Measurements from ENCODE around the gene ZFYVE9. TPM values are rescaled to one million over a fixed set of nuclear protein-coding genes. Genes with fewer than 3 reads are reported as not detected.

Gene ZFYVE9
- total and polyA plus RNA-seq, 2 experiments from 2014 or later, result 5.4 to 27.3 TPM

GRCh38 chr1:52164604-52165003 is 22.7 kb downstream of the ZFYVE9 start:
- Histone ChIP-seq H3K4me2 (no peak overlapping the region), H4K20me1 (replicated peaks; ENCODE audit: insufficient read depth) (no peaks in the 10 kb centered on the region; the same call in 1 of the 2 replicates), H3K27me3 (ENCODE audit: insufficient read depth) (no peaks in the 10 kb centered on the region), H2AFZ (no peak overlapping the region), H3K79me2 (replicated peaks; ENCODE audit: insufficient read depth) (peaks cover 12% of the 10 kb centered on the region), H3K36me3 (ENCODE audit: insufficient read depth) (no peaks in the 10 kb centered on the region), H3K4me3 (no peak overlapping the region), H3K4me1 (ENCODE audit: insufficient read depth) (no peaks in the 10 kb centered on the region), H3K9me2 (ENCODE audit: insufficient read depth) (0 out of 2 replicates have a peak, but pooled peaks cover 3% of the 10 kb centered on the region), H3F3A (replicated peaks; ENCODE audit: low read depth) (no peaks in the 10 kb centered on the region), H3K27ac (ENCODE audit: low read depth) (no peak overlapping the region)
- Mint-ChIP-seq H3K4me1 (no peaks in the 10 kb centered on the region), H3K27ac (no peak overlapping the region), H3K4me3 (no peak overlapping the region), H3K36me3 (ENCODE audit: low read depth) (peaks cover 4% of the 10 kb centered on the region; the same call in 1 of the 3 replicates), H3K9me3 (no peaks in the 10 kb centered on the region), H3K27me3 (ENCODE audit: insufficient read depth, low read depth, poor library complexity) (peaks cover 1% of the 10 kb centered on the region)
- DNase-seq (ENCODE audit: low spot score) (no peak), ATAC-seq (no peak)
- TF ChIP-seq ZNF114 (CRISPR knock-in tag; IDR thresholded peaks at IDR 0.05) (no peak), STAT1 (IDR thresholded peaks at IDR 0.05; ENCODE audit: unreplicated experiment) (no peak)

- H3K4me1 ChIP-seq (ENCODE audit: insufficient read depth), result no peaks in the 10 kb centered on the region
- Mint-ChIP-seq H3K27me3 (ENCODE audit: insufficient read depth, low read depth, poor library complexity) (peaks cover 1% of the 10 kb centered on the region), H3K27ac (no peak overlapping the region), H3K4me1 (no peaks in the 10 kb centered on the region), H3K36me3 (ENCODE audit: low read depth) (peaks cover 12% of the 10 kb centered on the region; the same call in 2 of the 3 replicates), H3K4me3 (no peak overlapping the region), H3K9me3 (peaks cover 17% of the 10 kb centered on the region; the same call in 2 of the 3 replicates)
- no peak for DNase-seq (ENCODE audit: low spot score)
- H2AFZ ChIP-seq, result no peak overlapping the region
- H3K9me2 ChIP-seq (ENCODE audit: insufficient read depth), result 0 out of 2 replicates have a peak, but pooled peaks cover 3% of the 10 kb centered on the region
- no peak overlapping the region for H3K4me2 ChIP-seq
- no peak for ATAC-seq
- H3K27me3 ChIP-seq (ENCODE audit: insufficient read depth), result no peaks in the 10 kb centered on the region
- TF ChIP-seq NANOG (IDR thresholded peaks at IDR 0.05; ENCODE audit: borderline replicate concordance) (no peak), POLR2AphosphoS5 (IDR thresholded peaks at IDR 0.05; ENCODE audit: low read depth) (no peak), ZNF331 (CRISPR knock-in tag; IDR thresholded peaks at IDR 0.05; ENCODE audit: low read depth) (no peak), EZH2phosphoT487 (IDR thresholded peaks at IDR 0.05; ENCODE audit: unreplicated experiment) (no peak), ZNF114 (CRISPR knock-in tag; IDR thresholded peaks at IDR 0.05) (no peak), JUNB (IDR thresholded peaks at IDR 0.05; ENCODE audit: unreplicated experiment) (no peak), STAT1 (IDR thresholded peaks at IDR 0.05; ENCODE audit: unreplicated experiment) (no peak), ZNF462 (CRISPR knock-in tag; IDR thresholded peaks at IDR 0.05) (no peak), CREB1 (CRISPR knock-in tag; IDR thresholded peaks at IDR 0.05; ENCODE audit: low read depth) (no peak), EZH2 (IDR thresholded peaks at IDR 0.05; ENCODE audit: low read depth, unreplicated experiment) (no peak), REST (IDR thresholded peaks at IDR 0.05; ENCODE audit: unreplicated experiment) (no peak)
- no peaks in the 10 kb centered on the region; the same call in 1 of the 2 replicates for H4K20me1 ChIP-seq (replicated peaks; ENCODE audit: insufficient read depth)
- no peak overlapping the region for H3K27ac ChIP-seq (ENCODE audit: low read depth)
- H3F3A ChIP-seq (replicated peaks; ENCODE audit: low read depth), result no peaks in the 10 kb centered on the region
- H3K4me3 ChIP-seq, result no peak overlapping the region
- H3K36me3 ChIP-seq (ENCODE audit: insufficient read depth), result no peaks in the 10 kb centered on the region
- peaks cover 32% of the 10 kb centered on the region for H3K79me2 ChIP-seq (replicated peaks; ENCODE audit: insufficient read depth)
Observed at GRCh38 chr1:52166996-52167753, 25.3 kb downstream of the ZFYVE9 start.

All from GM23338 (cell line).